HG03097 (cell line): Measurements from ENCODE around the gene FOXO3.

Source experiments
- ATAC-seq: cut with Tn5 transposase; IDR thresholded peaks from one replicate; pipeline ENCODE4 v1.9.1; 2021; ENCODE audit not compliant: unreplicated experiment, low FRiP score

Gene FOXO3

DNA sequence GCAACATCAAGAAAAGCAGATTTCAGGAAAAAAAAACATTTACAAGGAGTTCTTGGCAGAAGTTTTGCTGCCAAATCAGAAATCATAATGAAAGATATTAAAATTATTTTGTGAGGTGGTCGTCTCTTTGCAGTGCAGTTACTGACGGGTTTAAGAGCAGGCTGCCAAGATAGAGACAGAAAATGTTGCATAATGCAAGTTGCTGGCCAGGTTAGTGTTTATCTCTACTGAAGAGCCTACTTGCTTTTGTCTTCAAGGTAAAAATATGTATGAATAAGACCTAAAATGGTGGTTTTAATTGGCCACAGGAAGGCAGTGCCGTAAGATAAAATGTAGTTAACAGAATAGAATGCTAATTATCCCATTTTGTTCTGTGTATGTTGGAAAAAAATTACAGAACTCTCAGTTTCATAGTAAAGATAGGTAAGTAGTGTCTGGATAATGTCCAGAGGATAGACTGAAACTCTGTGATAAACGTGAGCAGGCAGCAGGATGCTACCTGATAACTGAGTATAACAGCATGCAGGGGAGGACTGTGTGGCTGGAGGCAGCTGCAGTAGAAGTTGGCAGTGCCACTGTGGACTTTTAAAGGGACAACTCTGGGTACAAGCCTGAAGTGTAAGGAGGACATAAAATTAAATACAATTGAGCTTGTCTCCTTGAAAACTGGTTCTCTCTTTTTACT lies 13.9 kb downstream of the FOXO3 start:
- no peak for ATAC-seq

DNA sequence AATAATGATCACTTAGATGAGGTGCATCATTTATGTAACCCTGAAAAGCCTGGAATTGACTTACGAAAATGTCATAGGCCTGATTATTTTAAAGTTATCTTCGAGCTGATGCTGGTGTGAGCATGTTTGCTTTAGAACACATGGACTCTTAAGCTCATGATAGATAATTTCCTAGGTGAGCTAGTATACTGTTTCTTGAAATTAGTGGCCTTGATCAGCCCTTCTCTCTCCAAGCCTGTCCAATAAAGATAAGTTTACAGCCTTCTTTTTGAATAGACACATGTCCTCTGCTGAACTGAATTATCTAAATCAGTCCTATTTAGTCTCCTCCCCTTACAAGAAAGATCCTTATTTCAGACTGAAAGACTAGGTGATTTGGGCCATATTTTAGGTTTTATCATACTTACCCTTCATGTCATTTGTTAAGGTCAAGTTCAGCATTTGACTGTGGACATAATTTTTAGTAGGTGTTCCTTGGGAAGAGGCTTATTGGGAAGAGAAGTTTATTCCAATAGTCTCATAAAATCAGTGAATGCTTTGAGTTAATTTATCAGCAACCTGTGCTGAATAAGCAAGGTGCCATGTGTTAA lies 15.3 kb downstream of the FOXO3 start:
- ATAC-seq, result no peak

DNA sequence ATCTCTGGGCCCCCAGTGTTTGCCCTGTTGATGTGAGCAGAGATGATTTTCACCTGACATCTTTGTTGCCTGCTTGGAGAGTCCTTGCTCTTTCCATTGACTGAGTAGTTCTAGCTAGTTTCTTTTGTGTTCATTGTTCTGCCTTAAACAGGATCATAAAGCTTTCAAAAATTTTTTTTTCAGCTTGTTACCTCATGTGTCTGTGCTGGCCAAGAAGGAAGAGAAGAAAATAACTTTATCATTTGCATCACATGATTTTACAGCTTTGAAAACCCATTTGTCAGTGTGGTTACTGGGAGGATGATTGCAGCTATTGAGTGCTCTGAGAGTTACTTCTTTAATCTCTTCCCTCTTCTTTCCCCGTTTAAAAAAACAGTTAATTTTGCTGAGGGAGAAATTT lies 16.0 kb downstream of the FOXO3 start:
- no peak for ATAC-seq

DNA sequence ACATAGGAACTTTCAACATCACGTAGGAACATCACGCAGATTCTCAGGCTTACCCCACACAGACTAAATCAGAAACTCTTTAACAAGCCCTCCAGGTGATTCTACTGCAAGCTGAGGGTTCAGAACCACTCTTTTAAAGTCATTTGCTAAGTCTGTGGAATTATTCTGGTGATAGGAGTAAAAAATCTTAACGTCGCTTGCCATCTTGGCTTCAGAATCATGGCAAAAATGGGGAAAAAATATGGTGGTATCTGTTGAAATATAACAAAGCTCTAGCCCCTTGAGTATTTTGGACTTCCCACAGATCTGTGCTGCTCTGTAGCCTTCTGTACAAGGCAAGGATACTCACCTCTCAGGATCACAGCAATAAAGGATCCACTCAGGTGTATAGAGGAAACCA lies 17.4 kb downstream of the FOXO3 start:
- ATAC-seq, result no peak

DNA sequence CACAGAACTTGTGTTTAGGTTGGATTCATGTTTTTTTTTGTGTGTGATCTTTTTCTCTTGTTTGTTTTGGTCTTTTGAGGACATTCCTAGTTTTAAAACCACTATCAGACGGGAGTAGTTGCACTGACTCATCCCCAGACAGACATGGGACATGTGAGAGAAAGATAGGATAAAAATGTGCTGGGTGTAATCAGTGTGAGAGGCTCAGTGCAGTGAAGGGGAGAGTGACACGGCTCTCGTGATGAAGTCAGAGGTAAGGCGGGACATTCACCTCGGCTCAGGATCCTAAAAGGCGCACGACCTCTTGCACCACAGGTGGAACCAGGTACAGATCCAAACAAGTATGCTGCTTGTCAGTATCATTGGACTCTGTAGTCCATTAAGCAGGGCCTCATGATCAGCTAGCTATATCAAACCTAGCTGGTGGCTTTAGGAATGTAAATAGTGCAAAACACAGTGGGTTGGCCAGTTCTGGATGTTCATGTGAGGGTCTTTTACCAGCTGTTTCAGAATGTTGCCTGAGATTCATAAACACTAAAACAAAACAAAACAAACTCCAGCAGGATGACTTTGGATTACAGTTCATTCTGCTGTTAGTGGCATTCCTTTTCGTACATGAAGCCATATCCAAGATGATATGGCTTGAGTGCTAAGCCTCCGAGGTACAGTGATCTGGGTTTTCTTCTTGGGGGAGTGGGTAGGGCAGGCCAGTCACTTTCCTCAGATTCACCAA lies 18.0 kb downstream of the FOXO3 start:
- no peak for ATAC-seq

DNA sequence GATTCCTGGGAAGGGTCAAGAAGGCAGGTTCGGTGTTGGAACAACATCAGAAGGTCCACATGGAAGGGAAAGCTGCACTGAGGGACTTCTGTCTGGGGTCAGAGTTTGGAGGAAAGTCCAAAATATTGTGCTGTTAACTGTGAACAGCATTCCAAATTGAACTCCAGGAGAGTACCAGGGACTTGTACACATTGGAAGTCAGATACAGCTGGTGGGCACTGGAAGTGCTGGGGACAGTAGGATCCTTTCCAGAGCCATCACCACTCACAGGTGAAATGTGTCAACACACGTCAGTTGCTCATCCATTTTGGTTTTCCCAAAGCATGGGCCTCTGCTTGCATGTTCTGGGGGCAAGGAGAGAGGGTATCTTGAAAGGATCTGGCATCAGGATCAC lies 18.6 kb downstream of the FOXO3 start:
- no peak for ATAC-seq

DNA sequence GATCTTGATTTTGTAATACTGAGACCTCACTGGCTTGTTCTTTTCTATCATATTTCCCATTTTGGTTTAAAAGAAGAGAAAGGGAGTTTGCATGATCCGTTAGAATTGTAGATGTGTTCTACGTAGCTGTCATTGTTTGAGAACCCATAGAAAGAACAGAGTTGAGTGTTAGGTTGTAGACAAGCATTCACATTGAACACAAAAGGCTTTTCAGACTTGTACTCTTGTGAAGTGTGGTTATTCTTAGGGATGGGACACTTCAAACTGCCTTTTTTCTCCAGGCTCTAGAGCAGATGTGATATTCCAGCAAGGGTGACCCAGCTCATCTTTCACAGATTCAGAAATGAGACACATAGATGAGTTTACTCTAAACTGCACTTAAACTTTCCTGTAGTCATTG lies 19.9 kb downstream of the FOXO3 start:
- no peak for ATAC-seq

DNA sequence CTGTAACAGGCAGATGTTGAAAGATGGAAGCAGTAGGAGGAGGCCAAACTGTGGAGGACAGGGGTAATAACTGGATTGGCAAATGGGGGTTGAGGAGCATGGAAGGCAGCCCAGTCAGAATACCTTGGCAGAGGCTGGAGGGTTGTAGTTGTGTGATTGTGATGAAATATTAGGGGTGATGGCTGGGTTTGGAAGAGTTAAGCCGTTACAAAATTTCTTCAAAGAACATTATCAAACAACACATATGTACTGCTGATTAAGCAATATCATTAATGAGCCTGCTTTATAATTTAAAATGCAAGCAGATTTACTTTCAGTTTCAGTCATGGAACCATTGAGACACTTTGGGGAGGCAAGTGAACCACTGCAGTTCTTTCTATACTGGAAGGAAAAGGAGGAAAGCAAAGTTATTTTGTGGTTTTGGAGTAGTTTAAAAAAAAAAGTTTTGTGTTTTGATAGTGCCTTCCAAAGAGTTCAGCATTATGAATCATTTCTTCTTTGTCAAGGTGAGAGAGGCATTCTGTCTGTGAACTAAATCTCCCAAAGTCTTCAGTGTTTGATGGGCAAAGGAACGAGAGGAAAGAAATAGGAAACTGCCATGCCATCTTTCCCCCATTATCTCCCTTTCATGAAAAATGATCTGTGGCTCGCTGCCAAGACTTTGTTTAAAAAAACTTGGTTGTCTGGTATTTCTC lies 20.7 kb downstream of the FOXO3 start:
- no peak for ATAC-seq

DNA sequence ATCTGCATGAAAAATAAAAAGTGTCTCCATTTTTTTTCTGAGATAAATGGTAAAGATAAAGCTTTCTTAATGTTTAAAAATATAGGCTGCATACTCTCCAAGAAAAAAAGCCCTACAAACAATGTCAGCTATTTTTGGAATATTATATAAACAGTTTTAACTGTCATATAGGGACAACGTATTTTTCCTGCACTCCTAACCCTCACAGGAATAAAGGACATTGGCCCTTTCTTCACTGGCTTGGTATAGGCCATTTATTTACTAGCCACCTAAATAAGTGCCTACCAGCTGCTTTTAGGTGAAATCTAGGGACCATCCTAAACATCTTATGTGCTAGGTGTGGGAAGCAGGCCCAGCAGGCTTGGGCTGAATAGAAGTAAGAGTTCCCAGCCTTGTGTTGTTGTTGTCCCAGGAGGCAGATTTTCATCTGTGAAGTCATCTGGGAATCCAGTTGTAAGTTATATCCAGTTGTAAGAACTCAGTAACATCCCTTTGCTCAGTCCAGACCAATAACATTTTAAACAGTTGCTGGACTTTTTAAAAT lies 21.3 kb downstream of the FOXO3 start:
- no peak for ATAC-seq

DNA sequence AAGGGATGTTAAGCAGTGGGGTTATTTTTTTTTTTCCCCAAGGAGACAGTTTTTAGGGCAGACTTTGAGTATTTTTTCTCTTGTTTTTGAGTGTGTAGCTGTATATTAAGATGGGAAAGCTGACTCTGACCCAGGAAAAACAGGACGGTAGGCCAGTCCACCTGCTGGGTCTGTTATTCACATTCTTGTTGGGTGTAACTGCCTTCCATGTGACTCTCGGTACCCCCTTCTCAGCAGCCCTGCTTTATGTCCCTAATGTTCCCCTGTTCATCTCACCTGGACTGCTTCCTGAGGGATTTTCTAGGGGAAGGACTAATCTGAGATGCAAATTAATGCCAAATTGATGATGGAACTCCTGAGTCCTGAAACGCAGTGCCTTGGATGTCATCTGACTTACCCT lies 21.9 kb downstream of the FOXO3 start:
- ATAC-seq, result no peak

DNA sequence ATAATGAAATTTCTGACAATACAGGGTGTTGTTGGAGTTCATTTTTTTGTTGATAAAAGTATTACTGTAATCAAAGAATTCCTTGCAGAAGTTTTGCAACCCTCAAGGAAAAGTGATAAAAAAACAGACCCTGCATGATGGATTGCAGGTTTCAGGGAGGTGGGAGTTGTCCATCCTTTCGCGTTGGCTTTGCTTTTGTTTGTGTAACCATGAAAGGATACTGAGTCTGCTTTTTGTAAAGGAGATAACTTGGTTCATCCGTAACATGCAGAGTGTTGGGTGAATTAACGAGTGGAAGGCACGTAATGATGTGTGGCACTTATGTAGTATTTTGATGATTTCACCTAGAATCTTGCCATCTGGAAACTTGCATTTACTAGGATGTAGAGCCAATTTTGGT lies 23.6 kb downstream of the FOXO3 start:
- no peak for ATAC-seq

DNA sequence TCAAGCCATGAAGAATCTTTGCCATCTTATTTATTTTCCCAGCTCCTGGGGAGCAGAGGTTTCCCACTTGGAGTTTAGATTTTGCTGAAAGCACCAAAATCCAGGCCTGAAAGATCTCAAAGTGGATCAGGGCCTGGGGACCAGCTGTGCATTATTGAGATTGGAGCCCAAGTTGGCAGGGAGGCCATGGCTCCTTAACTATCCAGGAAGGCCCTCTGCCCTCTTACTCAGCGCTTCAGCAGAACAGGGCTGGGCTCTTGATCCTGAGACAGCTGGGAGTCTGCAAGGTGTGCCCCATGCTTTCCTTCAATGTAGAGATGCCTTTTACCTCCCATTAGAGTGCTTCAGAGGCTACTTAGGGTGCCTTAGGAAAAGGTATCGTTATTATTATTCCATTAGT lies 24.6 kb downstream of the FOXO3 start:
- no peak for ATAC-seq

DNA sequence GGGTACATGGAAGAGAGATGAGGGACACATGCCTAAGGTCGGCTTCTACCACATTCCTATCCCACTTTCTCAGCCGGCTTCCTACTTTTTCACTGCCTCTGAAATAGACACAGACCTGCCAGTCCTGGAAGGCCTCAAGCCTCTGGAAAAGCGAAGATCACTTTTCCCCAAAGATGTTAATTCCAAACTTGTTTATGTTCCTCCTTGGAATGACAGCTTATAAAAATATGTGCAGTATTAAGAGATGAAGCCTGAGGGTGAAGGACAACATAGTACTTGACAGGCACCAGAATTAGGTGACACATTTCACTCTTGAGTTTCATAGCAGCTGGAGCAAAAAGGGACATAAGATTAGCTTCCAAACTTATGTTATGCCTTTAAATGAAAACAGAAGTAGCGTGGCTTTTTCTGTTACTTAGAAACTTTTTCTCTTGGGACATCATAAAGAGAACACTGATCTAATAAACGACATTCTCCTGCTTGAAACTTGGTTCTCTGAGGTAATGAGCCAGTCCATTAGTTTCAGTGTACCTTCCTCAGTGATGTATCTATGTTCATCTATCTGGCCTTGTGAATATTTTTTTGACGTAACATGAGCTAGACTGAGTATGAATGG lies 25.3 kb downstream of the FOXO3 start:
- no peak for ATAC-seq

DNA sequence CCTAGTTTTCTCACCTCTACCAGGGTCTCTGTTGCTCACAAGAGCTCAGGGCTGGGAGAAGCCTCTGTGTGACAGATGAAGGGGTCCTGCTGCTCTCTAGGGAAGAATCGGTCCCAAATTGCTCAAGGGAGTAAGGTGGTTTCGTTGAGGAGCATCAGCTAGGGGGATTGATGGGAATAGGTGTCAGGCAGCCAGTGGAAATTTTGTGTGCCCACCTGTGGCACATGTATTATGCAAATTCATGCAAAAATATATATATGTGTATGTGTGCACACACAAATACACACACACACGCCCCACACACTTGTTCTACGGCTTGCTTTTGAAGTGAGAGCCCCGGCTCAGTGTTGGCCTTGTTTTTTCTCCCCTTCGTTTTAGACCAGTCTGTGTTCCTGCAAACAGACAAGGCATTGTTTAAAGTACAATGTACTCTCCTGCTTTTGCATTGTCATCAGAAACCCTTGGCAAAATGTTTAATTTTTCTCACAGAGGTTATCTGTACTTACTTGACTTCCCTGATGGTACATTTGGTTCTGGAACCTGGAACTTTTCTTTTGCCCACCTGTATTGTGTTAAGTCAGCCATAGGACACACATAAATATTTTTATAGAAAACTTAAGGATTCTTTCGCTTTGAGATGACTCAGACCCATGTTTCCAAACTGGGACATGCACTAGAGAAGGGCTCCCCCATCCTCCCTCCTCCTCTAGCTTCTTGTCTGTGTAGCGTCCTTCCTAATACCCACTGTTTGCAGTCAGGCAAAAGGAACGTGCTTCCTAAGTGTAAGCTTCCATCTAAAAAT lies 26.7 kb downstream of the FOXO3 start:
- no peak for ATAC-seq

DNA sequence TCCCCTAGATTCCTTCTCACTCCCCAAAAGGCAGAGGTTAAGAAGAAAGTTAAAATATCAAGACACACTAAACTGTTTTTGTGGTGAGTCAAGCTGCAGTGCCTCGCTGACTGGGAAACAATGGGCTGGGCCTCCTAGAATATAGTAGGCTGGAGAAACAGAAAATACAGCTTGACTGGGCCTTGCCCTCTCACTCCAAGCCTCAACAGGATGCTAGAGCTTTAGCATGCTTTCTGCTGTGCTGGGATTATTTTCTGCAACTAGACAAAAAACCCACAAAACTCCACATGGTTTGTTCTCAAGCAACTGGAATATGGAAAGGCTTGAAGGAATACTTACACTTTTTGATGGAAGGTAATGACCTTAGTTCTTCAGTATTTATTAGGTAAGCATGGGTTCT lies 27.9 kb downstream of the FOXO3 start:
- no peak for ATAC-seq

DNA sequence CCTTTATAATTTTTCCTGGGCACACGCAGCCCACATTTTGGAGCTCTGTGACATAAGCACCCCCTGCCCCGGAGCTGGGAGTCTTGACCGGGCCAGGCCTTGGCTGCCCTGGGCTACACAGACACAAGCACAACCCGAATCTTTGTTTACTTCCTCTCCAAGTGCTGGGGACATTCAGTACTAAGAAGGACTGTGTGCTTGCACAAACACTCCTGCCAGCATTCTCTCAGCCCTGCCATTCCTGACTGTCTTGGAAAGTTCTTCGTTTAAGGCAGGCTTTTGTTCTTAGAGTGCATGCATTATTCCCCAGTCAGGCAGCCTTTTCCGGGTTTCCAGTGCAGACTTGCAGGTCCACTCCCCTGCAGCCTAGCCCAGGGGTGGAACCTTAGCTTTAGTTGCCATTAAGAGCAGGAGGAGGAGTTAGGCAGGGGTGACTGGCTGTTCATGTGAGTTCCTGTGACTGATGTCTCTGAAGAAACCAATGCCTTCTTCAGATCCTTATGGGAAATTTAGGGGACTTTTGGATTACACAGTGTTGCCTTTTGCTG lies 28.6 kb downstream of the FOXO3 start:
- no peak for ATAC-seq

DNA sequence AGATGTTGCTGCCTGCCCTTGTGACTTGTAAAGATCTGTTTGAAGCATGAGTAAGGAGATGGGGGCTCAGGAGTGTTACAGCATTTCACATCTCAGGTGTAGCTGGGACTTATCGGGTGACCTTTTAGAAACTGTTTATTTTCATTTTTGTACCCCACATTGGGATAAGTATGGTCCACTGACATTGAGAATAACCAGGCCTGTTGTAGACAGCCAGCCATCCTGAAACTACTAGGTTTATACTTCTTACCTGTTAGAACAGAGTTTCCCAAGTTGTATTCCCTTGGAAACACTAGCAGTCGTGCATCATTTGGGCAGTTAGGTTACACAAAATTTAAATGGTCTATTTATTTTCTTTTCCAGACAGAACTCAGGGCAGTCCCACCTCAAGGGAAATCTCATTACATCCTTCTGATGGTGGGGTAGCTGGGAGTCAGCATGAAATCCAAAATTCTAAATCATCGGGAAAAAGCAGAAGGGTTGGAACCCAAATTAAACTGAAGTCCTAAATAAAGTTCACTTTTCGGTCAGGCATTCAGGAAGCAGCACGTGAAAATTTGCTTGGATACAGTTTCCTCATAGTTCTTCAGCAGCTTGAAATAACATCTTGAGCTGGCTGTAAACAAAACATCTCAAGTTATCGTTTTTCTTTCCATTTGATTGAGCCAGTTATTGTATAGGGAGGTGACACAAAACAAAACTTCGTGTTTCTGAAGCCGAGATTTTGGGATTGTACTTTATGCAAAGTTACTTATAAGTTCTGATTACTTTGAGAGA lies 30.5 kb downstream of the FOXO3 start:
- no peak for ATAC-seq

DNA sequence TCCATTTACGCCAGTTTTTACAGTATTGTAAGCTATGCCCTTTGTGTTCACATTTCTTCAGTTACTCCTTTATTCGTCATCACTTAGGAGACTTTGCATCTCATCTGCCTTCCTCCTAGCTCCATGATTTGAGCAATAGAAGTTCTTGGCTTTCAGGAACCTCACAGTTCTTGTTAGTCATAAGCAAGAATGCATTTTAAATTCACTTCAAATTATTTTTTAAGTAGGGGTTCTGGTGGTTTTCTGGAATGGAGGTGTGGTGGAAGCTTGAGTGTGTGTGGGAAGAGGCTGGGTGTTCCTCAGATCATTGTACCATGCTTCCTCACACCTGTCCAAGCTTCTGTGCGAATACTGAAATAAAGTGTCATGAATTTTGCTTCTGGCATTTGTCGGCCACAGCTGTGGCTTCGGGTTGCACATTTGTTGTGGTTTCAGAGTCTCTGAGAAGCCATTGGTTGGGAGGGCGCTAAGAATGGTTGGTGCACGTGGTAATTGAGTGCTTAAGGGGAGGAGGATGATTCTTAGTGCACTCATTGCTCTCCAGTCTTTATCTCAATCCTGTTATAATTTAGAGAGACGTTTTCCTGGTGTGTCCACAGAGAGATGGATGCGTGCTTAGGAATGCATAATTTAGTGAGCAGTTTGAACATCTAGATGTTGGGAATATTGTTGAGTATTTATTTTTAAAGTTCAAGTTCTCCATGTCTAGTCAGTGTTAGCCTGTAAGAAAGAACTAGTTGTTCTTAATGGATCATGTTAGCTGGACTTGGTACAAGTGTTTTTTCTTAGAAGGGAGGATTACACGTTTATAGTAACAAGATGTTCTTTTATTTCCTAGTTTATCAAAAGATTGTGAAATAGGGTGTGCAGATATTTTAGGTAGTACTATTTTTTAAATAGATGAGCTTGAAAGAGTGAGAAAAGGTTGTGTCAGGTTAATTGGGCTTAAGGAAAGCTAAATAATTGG lies 31.9 kb downstream of the FOXO3 start:
- ATAC-seq, result peak; percentile 70
